Measurements from ENCODE around the gene ALDH1L1. TPM values are rescaled to one million over a fixed set of nuclear protein-coding genes. Genes with fewer than 3 reads are reported as not detected.

The ALDH1L1 gene
- total and polyA plus RNA-seq, 2 of the 4 experiments (the other 2 are of a cell fraction) = not detected

DNA sequence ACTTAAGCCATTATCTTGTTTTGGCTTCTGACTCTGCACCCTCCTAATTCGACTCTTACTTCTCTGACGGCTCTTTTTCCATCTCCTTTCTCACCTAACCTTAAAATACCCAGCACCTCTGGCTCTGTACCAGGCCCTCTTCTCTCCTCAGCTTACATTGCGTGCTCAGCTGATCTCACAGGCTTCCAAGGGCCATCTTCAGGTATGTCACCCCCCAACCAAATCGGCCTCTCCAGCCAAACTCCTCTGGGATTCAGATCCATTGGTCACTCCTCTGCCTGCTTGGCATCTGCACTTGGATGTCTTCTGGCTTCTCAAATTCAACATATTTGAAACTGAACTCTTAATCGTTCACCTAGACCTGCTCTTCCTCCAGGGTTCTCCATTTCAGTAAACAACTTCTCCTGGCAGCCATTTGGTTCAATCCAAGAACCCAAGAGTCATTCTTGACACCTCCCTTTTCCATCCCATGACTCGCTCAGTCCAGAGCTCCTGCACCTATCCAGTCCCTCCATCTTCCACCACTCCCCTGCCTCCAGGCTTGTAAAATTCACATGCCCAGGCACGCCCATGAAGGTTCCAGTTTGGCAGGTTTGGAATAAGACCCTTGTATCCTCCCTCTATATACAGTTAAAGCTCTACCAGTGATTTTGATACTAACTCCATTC, 61.2 kb downstream of the ALDH1L1 start:
- 56% methylated on average over 5 of the region's 7 CpGs; no CpG with 5 or more reads in 1 of the 2 experiments for WGBS, 2 experiments (ENCODE audit: extremely low coverage in 2 of 2, insufficient read length in 1 of 2)
- H3K79me1 ChIP-seq (ENCODE audit: low read depth in 1 of 2, low read length in 2 of 2) = no peaks in the 10 kb centered on the region
- no peak overlapping the region for H3K4ac ChIP-seq (ENCODE audit: low read depth, low read length)
- H2AK9ac ChIP-seq (replicated peaks; ENCODE audit: low read depth, low read length, poor library complexity) = no peak overlapping the region
- H3K23ac ChIP-seq (ENCODE audit: low read depth, low read length) = no peak overlapping the region
- no peak overlapping the region for H2BK5ac ChIP-seq (ENCODE audit: low read depth, low read length, poor library complexity, severe bottlenecking)
- H3K18ac ChIP-seq (ENCODE audit: low read depth, low read length) = no peak overlapping the region
- CTCF ChIA-PET = no interaction called here
- H3K27me3 ChIP-seq (ENCODE audit: control insufficient read depth, insufficient read depth, low read length) = peaks cover 38% of the 10 kb centered on the region
- DNase-seq (no peak), ATAC-seq (ENCODE audit: low read depth) (no peak)
- no peak overlapping the region for H2BK20ac ChIP-seq (ENCODE audit: low read depth, low read length)
- no peak overlapping the region for H4K8ac ChIP-seq (ENCODE audit: low read depth in 2 of 2, low read length in 2 of 2)
- in situ Hi-C loops (cut with MboI; ENCODE audit: low sequenced_read_pairs) = loop anchor here (10.0 kb wide), 1 partner anchor 256 kb away; no protein-coding TSS in a partner anchor
- no peak overlapping the region for H4K91ac ChIP-seq (ENCODE audit: insufficient read depth, low read depth, low read length)
- no peak overlapping the region for H3K9ac ChIP-seq (ENCODE audit: low read depth, low read length)
- H3K56ac ChIP-seq (ENCODE audit: extremely low read depth, insufficient read depth, low read length) = no peak overlapping the region
- dilution Hi-C loops (cut with HindIII; ENCODE audit: low sequenced_read_pairs, unreplicated experiment) = no loop called here
- no peaks in the 10 kb centered on the region for H3K9me1 ChIP-seq (ENCODE audit: insufficient read depth, low read length)
- H2BK120ac ChIP-seq (ENCODE audit: low read depth, low read length) = no peak overlapping the region
- intact Hi-C loops (cut with micrococcal nuclease) = no loop called here
- H3K14ac ChIP-seq (replicated peaks; ENCODE audit: low read depth, low read length) = no peak overlapping the region
- H3K4me1 ChIP-seq (ENCODE audit: control insufficient read depth, insufficient read depth, low read length) = no peaks in the 10 kb centered on the region
- H3K4me2 ChIP-seq (ENCODE audit: low read depth, low read length) = no peak overlapping the region
- no peak overlapping the region for H2AK5ac ChIP-seq (ENCODE audit: low read depth, low read length)
- H3K36me3 ChIP-seq (ENCODE audit: control insufficient read depth, insufficient read depth, low read length) = no peaks in the 10 kb centered on the region
- BruUV-seq (replicated peaks) = no TSS peak
- no peak for TF ChIP-seq RFX5 (IDR thresholded peaks at IDR 0.05; ENCODE audit: low read depth, low read length)
- TF ChIP-seq RCOR1 (IDR thresholded peaks at IDR 0.05; ENCODE audit: insufficient replicate concordance, low read length) = no peak
- TF ChIP-seq MAFK (IDR thresholded peaks at IDR 0.05; ENCODE audit: low read depth, low read length) = no peak
- TF ChIP-seq, protein P1, sequence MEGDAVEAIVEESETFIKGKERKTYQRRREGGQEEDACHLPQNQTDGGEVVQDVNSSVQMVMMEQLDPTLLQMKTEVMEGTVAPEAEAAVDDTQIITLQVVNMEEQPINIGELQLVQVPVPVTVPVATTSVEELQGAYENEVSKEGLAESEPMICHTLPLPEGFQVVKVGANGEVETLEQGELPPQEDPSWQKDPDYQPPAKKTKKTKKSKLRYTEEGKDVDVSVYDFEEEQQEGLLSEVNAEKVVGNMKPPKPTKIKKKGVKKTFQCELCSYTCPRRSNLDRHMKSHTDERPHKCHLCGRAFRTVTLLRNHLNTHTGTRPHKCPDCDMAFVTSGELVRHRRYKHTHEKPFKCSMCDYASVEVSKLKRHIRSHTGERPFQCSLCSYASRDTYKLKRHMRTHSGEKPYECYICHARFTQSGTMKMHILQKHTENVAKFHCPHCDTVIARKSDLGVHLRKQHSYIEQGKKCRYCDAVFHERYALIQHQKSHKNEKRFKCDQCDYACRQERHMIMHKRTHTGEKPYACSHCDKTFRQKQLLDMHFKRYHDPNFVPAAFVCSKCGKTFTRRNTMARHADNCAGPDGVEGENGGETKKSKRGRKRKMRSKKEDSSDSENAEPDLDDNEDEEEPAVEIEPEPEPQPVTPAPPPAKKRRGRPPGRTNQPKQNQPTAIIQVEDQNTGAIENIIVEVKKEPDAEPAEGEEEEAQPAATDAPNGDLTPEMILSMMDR (conservative IDR thresholded peaks at IDR 0.05; ENCODE audit: low read depth, low read length) = no peak
- TF ChIP-seq POLR2A (IDR thresholded peaks at IDR 0.05; ENCODE audit: low read depth, low read length) = no peak
- no peak for TF ChIP-seq CHD1 (IDR thresholded peaks at IDR 0.05; ENCODE audit: low read depth, low read length)
- no peak for TF ChIP-seq ELK1 (IDR thresholded peaks at IDR 0.05; ENCODE audit: borderline replicate concordance, low read depth, low read length)
- no peak for TF ChIP-seq FOS (IDR thresholded peaks at IDR 0.05; ENCODE audit: low read depth, low read length)
- TF ChIP-seq CEBPB (IDR thresholded peaks at IDR 0.05; ENCODE audit: low read depth, low read length) = no peak
- TF ChIP-seq, protein P2, sequence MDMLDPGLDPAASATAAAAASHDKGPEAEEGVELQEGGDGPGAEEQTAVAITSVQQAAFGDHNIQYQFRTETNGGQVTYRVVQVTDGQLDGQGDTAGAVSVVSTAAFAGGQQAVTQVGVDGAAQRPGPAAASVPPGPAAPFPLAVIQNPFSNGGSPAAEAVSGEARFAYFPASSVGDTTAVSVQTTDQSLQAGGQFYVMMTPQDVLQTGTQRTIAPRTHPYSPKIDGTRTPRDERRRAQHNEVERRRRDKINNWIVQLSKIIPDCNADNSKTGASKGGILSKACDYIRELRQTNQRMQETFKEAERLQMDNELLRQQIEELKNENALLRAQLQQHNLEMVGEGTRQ (IDR thresholded peaks at IDR 0.05; ENCODE audit: low read depth, low read length) = no peak
- TF ChIP-seq MAZ (IDR thresholded peaks at IDR 0.05; ENCODE audit: borderline replicate concordance, low read depth, low read length) = no peak
- no peak for TF ChIP-seq NFE2L2 (IDR thresholded peaks at IDR 0.05; ENCODE audit: low read depth, low read length)
- TF ChIP-seq RAD21 (IDR thresholded peaks at IDR 0.05; ENCODE audit: low read length) = no peak
- POLR2A ChIA-PET (ENCODE audit: unreplicated experiment) = no interaction called here
- H3K9me3 ChIP-seq (ENCODE audit: control insufficient read depth, insufficient read depth, low read length) = 0 out of 2 replicates have a peak, but pooled peaks cover 2% of the 10 kb centered on the region
- no peak overlapping the region for H2AFZ ChIP-seq (replicated peaks; ENCODE audit: low read length, poor library complexity)
- no peak overlapping the region for H3K4me3 ChIP-seq (ENCODE audit: insufficient read depth, low read depth, low read length)
- H2BK15ac ChIP-seq (ENCODE audit: low read depth, low read length) = no peak overlapping the region
- H4K5ac ChIP-seq (ENCODE audit: low read depth, low read length) = no peak overlapping the region
- no peak overlapping the region for H3K27ac ChIP-seq (ENCODE audit: insufficient read depth, low read length)
- H4K20me1 ChIP-seq (ENCODE audit: insufficient read depth, low read length) = no peaks in the 10 kb centered on the region
